SK-MEL-5 (cell line): ENCODE data around the gene ESRP2. TPM values are rescaled to one million over a fixed set of nuclear protein-coding genes. Genes with fewer than 3 reads are reported as not detected.

Experiments used
- DNase-seq: peaks from one replicate; pipeline ENCODE4 v3.0.0-alpha.2; 2016; ENCODE audit warnings: low read depth, low spot score
- in situ Hi-C: cut with HindIII; loops from 2 replicates; pipeline ENCODE4 v1.10.0; 2016; ENCODE audit warnings: low sequenced_read_pairs, high pct_unique_total_duplicates, low pct_unique_long_range_greater_than_20kb
- polyA plus RNA-seq, 2 experiments: library from polyadenylated mRNA; depleted of rRNA; stranded (reverse); fragments of >200 nt; gene quantifications; 2 replicates each; pipeline ENCODE4 v1.2.3, GENCODE V29; 2015
- total RNA-seq: library from RNA; depleted of rRNA; stranded (reverse); fragments of >200 nt; shearing (Covaris generic); gene quantifications from 2 replicates; pipeline ENCODE4 v1.2.3, GENCODE V29; 2014; rRNA removed

Gene ESRP2
- total RNA-seq = 0.11 TPM in 1 of 2 replicates, not detected in the other
- 0.87 TPM in 1 of 2 replicates, not detected in the other for polyA plus RNA-seq (2015; cell fraction: cytosol; rRNA removed)
- polyA plus RNA-seq (2015; cell fraction: nucleus; rRNA removed) = 0.33 TPM in 1 of 2 replicates, not detected in the other

DNA sequence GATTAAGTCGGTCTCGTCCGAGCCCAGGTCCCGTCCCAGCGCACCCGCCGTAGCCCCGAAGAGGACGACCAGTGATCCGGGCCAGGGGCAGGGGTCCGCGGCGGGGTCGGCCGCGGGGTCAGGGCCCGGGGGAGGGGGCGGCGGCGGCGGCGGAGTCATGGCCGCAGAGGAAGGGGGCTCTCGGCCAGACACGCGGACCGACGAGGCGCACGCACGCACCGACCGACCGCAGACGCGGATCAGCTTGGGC, at the start of gene ESRP2:
Gene ESRP2 (minus strand): TSS at position 241 of the 250 bp plus-strand sequence. CDS start 82 bp downstream, at position 159.
- in situ Hi-C loops = no loop called here
- DNase-seq = no peak

DNA sequence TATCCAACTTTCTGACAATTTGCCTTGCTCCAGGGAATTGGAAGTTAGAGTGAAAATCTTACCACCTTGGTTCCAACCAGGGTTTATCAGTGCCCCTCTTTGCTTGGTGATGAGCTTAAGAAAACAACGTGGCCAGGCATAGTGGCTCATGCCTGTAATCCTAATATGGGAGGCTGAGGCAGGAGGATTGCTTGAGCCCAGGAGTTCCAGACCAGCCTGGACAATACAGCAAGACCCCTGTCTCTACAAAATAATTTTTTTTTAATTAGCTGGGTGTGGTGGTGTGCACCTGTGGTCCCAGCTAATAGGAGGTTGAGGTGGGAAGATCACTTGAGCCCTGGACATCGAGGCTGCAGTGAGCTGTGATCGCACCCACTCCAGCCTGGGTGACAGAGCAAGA, 49.8 kb upstream of the ESRP2 start:
- no peak for DNase-seq
- in situ Hi-C loops = no loop called here

- DNase-seq = no peak
- in situ Hi-C loops = no loop called here
These were observed 48.9 kb upstream of the ESRP2 start for GRCh38 chr16:68284847-68285246.

- in situ Hi-C loops = no loop called here
- no peak for DNase-seq
These were observed 48.1 kb upstream of the ESRP2 start for GRCh38 chr16:68283801-68284598.

DNA sequence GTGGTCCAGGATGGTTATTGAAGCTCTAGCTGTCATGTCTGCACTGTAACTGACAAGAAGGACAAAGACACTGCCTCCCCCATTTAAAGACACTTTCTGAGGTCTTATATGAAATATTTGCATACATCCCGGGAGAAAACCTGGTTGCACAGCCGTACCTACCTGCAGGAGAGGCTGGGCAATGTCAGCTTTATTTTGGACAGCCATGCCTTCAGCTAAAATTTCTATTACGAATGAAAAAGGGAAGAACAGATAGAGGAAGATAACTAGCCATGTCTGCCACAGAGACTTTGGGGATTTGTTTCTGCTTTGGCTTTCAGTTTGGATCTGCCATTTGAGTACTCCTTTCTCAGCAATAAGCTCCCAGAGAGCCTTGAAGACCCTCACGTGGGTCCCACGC, 47.4 kb upstream of the ESRP2 start:
- no peak for DNase-seq
- in situ Hi-C loops = no loop called here

DNA sequence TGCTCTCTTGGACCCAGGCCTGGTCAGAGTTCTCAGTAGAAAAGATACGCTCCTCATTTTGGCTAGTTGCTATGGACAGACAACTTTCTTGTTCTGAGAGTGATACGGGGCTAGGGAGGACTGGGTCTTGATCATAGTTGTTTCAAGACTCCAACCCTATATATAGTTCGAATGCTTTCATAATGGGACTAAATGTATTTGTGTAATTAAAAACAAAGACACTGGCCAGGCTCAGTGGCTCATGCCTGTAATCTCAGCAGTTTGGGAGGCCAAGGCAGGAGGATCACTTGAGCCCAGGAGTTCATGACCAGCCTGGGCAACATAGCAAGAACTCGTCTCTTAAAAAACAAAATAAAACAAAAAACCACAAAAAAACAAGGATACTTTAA, 46.1 kb upstream of the ESRP2 start:
- in situ Hi-C loops = no loop called here
- DNase-seq = no peak

DNA sequence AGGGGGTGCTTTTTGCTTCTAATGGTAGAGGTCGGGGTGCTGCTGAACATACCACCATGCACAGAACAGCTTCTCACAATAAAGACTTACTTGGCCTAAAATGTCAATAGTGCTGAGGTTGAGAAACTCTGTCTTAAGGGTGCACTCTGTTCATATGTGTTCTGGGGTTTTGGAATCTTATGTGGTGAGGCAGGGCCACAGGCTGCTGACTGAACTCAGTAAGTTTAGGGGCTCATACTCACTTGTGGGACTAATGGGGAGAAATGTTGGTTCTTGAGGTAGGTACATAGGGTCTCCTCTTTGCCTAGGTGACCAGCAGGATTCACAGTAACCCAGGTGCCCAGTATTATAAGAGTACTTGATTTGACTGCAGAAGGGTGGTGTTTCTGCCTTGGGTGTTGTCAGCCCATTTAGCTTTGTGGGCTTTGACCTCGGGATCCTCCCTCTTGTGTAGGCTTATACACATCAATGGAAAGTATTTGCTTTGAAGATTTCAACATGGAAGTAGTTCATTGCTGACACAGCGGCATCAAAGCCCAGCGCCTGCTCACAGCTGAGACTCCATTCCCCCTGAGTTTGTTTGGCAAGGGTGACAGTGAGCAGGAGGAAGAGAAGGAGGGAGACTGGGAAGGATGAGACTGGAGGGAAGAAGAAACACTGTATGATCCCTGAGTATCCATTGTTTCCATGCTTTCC, 45.6 kb upstream of the ESRP2 start:
- no peak for DNase-seq
- in situ Hi-C loops = no loop called here

DNA sequence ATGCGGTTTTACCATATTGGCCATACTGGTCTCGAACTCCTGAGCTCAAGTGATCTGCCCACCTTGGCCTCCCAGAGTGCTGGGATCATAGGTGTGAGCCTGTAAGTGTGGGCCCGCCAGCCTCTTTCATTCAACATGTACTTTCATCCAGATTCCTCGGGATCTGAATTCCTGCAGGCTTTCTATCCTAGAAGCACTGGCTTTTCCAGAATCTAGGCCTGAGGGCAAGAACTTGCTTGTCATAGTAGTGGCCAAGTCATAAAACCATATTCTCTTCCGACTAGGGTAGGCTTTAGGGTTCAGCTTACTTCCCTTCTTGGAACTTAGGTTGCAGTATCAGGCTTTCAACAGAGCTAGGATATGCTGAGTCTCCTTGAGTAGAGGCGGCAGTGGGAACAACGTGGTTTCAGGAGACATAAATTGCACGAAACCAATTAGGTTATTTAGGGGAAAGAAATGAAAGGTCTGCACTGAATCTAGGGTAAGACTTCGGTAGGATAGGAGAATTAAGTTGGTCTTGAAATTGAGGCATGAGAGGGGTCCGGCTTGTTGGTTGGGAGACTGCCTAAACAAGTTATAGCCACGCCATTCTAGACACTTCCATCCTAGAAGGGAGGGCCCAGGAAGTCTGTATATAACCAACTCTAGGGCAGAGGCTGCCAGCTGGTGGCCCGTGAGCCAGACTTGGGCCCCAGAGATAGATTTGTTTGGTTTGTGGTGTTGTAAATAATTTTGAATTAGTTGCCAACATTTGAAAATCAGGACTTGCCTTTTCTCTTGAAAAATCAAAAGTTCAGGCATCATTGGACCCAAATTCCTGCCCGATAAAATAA, 44.0 kb upstream of the ESRP2 start:
- in situ Hi-C loops = no loop called here

GRCh38 chr16:68276223-68276622, 40.3 kb upstream of the ESRP2 start:
- no peak for DNase-seq
- in situ Hi-C loops = no loop called here

More for the DNA sequence above, 44.0 kb upstream of the ESRP2 start:
- DNase-seq = no peak

GRCh38 chr16:68275611-68276191, 39.8 kb upstream of the ESRP2 start:
- in situ Hi-C loops = no loop called here
- DNase-seq = no peak

- no peak for DNase-seq
- in situ Hi-C loops = no loop called here
These were observed 38.5 kb upstream of the ESRP2 start for GRCh38 chr16:68274441-68274840.

DNA sequence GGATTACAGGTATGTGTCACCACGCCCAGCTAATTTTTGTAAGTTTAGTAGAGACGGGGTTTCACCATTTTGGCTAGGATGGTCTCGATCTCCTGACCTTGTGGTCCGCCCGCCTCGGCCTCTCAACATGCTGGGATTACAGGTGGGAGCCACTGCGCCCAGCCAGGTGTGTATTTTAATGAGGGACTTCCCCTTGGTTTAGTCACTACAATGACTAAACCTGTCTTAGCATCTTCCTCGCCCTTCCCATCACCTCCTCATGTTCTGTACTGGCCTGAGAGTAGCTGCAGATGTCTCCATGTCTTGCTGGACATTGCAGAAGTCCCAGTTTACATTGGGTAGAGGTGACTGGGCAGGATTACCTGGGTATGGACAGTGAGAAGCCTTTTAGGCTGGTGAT, 38.0 kb upstream of the ESRP2 start:
- in situ Hi-C loops = no loop called here
- no peak for DNase-seq

GRCh38 chr16:68273459-68273858, 37.5 kb upstream of the ESRP2 start:
- in situ Hi-C loops = no loop called here
- DNase-seq = no peak

GRCh38 chr16:68272507-68273209, 36.7 kb upstream of the ESRP2 start:
- in situ Hi-C loops = no loop called here

DNA sequence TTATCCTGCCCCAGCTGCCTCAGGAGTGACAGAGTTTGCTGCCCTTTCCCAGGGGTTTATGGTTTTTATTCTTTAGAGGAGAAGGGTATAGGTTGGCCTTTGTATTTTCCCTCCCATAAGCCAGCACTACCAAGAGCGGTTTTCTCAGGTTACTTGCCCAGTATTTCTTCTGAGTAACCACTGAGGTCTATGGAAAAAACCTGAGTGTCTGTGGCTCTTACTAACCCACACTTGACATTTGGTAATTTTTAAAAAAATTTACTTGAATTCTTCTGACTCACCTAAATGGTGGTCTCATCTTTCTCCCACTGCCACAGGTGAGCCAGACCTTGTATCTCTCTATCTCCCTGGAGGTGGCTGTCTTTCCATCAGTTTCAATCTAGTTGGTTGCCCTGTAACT, 34.4 kb upstream of the ESRP2 start:
- DNase-seq = no peak
- in situ Hi-C loops = no loop called here

More at GRCh38 chr16:68272507-68273209, 36.7 kb upstream of the ESRP2 start:
- DNase-seq = no peak

DNA sequence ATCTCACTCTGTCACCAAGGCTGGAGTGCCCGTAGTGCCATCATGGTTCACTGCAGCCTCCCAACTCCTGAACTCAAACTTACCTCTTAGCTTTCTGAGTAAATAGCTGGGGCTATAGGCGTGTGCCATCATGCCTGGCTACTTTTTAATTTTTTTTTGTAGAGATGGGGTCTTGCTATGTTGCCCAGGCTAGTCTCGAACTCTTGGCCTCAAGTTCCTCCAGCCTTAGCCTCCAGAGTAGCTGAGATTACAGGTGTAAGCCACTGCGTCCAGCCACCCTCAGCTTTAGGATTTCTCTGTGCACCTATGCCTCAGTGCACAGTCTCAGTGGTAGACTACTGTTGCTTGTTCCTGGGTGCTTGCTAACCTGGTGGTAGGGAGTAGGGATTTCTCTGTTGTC, 33.9 kb upstream of the ESRP2 start:
- in situ Hi-C loops = no loop called here
- DNase-seq = no peak

DNA sequence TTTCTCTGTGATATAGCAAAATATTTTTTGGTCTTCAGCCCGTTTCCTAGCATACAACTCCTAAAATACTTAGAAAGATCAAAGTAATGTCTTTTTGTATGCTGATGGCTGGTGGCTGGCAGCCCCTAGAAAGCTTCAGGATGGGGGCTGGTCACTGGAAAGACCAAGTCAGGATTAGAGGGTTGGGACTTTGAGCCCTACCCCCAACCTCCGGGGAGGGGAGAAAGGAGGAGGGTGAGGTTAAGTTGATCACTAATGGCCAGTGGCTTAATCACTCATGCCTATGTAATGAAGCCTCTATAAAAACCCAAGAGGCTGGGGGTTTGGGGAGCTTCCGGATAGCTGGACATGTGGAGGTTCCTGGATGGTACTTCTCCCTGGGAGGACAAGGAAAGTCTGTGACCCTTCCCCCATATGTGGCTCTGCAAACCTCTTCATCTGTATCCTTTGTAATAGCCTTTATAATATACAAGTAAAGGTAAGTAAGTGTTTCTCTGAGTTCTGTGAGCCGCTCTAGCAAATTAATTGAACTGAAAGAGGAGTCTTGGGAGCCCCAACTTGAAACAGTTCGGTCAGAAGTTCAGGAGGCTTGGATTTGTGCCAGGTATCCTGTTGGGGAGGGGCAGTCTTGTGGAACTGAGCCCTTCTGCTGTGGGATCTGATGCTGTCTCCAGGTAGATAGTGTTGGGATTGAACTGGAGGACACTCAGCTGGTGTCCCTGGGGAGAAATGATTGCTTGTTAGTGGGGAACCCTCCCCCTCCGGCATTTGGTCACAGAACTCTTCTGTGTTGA, 31.9 kb upstream of the ESRP2 start:
- in situ Hi-C loops = no loop called here
- DNase-seq = no peak
